CD1c-positive myeloid dendritic cell (primary cell): ENCODE data around the gene TSC22D3.
"Not testable (repeated sequence)": the region's sequence is repeated elsewhere in the genome, so short reads cannot be mapped to it uniquely, and the experiment has no call there.

Source experiments
- DNase-seq: peaks from one replicate; pipeline ENCODE4 v3.0.0-alpha.2; 2016; ENCODE audit errors: extremely low spot score

TSC22D3 gene

GRCh38 chrX:107775734-107776511 lies at the start of gene TSC22D3:
TSC22D3 (minus strand) TSS chrX:107775787; CDS start chrX:107775419, 368 bp downstream.
- DNase-seq: peak; percentile 50

GRCh38 chrX:107823456-107823855 lies 47.9 kb upstream of the TSC22D3 start:
- peak; percentile 31 for DNase-seq

GRCh38 chrX:107823042-107823441 lies 47.5 kb upstream of the TSC22D3 start:
- DNase-seq: no peak

- DNase-seq: no peak
These were observed 43.4 kb upstream of the TSC22D3 start for GRCh38 chrX:107818900-107819521.

- not testable (repeated sequence) for DNase-seq
These were observed 34.5 kb upstream of the TSC22D3 start for GRCh38 chrX:107810053-107810452.

- DNase-seq: no peak
These were observed 29.6 kb upstream of the TSC22D3 start for GRCh38 chrX:107805179-107805578.

DNA sequence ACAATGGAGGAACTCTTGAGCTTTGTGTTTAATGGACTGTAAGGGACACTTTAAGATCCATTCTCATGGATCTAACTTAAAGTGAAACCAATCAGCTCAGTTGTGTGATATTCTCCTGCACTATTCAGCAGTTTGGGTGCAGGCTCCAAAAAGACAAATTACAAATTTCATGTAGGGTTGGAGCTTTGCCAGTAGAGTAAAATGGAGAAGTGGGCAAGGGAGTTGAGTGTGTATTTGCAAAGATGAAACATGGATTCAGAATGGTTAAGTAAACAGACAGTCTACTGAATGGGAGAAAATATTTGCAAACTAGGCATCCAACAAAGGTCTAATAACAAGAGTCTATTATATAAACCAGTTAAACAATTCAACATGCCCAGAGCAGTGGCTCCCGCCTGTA lies 28.8 kb upstream of the TSC22D3 start:
- DNase-seq: no peak

- no peak for DNase-seq
These were observed 12.2 kb upstream of the TSC22D3 start for GRCh38 chrX:107787827-107788226.

- DNase-seq: no peak
These were observed 4.9 kb upstream of the TSC22D3 start for GRCh38 chrX:107780525-107780924.

DNA sequence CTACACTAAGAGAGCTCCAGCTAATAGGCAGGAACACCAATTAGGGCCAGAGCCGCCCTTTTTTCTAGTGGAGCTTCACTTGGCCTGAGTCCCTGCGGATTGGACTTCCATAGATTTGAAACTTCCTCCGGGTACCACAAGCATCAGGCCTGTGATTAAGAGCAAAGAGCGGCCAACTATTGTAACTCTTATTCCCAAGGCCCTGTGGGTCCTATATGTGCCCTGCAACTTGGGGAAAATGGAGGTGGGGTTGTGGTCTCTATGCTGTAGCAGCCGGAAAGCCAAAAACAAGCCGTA lies 1.9 kb upstream of the TSC22D3 start, which contains the start of gene NCBP2L:
Gene NCBP2L (plus strand): TSS at position 198 of the 297 bp plus-strand sequence. CDS start 16,488 bp downstream, outside the sequence.
- DNase-seq: no peak

DNA sequence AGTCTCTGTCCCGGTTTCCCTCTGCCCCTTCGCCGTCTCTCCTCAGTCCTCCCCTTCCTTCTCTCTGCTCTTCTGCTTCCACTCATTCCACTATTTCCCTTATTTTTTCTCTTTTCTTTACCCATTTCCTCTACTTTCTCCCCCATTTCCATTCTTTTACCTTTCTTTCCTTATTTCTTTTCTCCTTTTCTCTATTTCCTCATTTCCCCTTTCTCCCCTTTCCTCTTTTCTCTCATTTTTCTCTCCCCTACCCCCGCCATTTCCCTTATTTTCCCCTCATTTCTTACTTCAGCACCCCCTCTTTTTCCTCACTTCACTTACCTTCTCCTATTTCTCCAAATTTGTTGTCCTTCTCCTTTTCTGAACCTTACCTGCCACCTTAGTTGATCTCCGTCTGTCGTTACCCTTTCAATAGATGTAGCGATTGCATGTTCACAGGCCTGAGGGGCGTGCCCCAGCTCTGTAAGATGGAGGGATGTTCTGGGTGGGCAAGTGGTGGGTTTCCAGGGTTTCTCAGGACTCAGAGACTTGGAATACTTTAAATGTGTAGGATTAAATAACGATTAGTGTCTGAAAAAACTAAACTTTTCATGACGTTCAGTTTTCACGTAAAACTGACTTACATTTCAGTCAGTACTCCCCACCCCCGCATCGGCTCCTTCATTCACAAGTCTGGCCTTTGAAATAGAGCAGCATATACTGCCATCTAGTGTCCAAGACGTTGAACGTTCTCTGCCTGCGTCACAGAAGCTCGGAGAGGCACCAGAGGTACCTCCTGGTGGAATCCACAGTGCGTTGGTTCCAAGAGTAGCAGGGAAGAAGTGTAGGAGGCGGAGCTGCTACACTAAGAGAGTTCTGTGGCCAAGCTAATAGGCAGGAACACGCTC lies 1.3 kb upstream of the TSC22D3 start:
- peak; percentile 89 for DNase-seq

DNA sequence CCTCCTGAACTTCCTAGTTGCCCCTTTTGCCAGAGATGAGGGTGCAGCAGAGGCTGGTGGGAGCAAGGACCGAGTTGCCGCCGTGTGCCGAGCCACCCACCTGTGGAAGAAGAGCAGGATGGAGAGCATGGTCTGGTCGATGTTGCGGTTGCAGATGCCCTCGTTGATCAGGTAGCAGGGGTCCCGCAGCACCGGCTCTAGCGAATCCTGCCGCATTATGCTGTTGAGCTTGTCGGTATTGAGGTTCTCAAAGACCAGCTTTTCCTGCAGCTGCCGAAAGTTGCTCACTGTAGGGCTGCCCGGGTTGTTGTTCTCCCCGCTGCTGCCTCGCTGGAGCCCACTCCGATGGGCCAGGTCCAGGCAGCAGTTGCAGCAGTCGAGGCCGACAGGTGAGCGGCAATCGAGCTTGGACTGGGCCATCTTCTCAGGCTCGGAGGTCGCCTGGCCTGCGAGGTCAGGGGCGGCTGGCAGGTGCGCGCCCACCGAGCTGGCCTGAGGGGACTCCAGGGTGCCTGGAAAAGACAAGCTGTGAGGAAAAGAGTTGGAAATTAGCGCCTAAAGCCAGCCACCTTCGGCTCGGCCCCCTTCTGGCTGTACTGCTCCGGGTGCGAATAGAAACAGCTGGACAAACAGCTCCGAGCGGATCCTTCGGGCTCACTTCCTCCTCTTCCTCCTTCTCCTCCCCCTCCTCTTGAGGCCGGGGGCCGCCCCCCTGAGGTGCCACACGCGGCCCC lies 420 bp downstream of the TSC22D3 start:
- no peak for DNase-seq

DNA sequence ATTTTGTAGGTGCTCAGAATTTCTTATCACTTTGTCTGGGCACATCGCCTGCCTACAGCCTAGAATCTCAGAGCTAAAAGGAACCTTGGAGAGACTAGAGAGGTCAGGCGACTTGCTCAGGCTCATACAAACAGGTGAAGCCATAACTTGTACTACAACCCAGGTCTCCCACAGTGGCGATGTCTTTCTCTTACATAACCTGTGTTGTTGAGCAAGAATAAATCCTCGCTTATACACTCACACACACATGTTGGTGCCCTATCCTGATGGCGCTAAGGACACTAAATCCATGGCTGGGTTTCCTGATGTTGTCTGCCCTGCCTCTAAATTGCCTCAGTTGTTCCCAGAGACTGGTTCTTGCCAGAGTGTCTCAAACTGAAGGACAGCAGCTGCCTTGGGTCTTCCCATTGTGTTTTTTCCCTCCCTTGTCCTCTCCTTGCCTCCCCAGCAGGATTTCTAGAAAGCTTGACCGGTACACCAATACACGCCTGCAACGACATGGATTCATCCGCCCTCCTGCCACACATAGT lies 1.6 kb downstream of the TSC22D3 start:
- no peak for DNase-seq

- DNase-seq: no peak
These were observed 2.4 kb downstream of the TSC22D3 start for GRCh38 chrX:107773206-107773605.

DNA sequence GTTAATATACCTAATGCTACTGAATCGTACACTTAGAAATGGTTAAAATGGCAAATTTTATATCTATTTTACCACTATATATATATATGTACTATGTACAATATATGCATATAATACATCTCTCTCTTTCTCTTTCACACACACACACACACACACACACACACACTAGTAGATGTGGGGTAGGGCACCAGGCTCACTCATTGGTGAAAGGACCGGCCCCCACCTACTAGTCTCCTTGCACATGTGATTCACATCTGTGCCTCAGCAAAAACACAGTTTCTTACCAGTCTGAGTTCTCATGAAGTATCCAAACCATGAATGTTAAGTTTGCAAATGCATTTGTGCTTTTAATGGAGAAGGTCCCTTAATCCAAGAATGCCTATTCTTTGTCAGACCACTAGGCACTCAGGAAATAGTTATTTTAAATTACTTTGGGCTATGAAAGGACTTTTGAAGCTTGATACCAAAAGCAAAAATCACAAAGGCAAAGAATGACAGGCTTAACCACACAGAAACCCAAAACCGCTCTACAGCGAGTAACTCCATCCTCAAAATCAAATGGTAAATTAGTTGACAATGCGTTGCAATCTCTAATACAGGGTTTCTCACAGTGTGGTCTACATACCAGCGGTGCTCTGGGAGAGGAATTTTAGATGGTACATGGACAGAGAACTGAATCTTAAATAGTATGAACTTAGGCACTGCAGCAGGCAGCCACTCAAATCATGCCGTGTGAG lies 5.8 kb downstream of the TSC22D3 start:
- DNase-seq: no peak

GRCh38 chrX:107768051-107768450 lies 7.5 kb downstream of the TSC22D3 start:
- DNase-seq: no peak

DNA sequence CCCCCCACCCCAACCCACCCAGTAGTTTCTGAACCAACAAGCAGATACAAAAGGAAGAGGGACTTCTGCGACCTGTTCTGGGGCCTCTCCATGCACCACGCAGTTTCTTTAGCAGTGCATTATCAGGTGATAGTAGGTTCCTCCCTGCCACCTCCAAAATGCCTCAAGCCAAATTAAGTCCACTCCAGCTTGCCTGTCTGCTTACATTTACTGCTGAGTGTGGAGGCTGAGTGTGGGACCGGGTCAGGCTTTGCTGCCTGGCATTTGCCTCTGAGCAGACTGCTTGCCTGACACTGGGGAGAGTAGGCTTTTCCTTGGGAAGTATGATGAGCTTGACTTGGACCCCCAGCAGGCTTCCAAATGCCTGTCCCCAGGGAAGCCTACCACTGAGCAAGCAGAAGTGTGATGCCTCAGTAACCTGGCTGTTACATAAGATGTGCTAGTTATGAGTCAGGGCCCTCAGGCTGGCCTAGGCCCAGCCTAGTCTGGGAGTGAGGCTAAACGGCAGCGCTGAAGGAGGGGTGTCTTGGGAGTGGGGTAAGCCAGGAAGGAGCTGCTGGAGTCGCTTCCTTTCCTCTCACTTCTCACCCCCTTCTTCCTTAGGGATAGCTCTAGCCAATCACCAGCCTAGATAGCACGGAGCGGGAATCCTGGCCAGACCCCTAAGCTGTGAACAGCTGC lies 9.0 kb downstream of the TSC22D3 start:
- DNase-seq: no peak

- no peak for DNase-seq
These were observed 10.6 kb downstream of the TSC22D3 start for GRCh38 chrX:107764845-107765608.

DNA sequence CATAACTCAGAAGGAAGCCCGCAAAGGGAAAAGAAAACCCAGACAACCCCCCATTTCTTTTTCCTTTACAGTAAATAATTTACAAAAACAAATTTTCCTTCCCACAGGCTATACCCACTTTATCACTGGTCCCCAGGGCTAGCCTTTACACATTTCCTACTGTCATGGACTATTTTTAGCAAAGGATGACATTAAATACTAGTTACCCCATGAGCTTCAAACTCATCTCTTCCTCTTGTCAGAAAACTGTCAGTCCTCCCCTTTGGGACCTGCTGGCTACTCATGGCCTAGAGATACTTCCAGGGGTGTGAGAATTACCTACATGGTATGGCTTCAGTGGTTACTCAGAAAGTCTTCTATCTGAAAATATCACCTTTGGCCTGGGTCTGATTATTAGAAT lies 11.9 kb downstream of the TSC22D3 start:
- DNase-seq: no peak
